Left lung (tissue), 10 donors: Measurements from ENCODE around the gene TAF4B. TPM values are rescaled to one million over a fixed set of nuclear protein-coding genes. Genes with fewer than 3 reads are reported as not detected.
"Not testable (repeated sequence)": the region's sequence is repeated elsewhere in the genome, so short reads cannot be mapped to it uniquely, and the experiment has no call there.

Experiments
- ATAC-seq: fragments of 200-7000 bp; cut with Tn5 transposase; one replicate; pipeline ENCODE4 v1.9.1; 2020; ENCODE audit warnings: moderate library complexity
- DNase-seq, 4 donors: peaks; one replicate each; pipeline ENCODE4 v3.0.0-alpha.2; 2013 to 2020
- H3K27ac ChIP-seq, 2 donors: fragments of 200-600 bp; sonication (generic) in 1 of 2; one replicate each; pipeline versions ENCODE4 v1.5.0 to v1.8.0; 2020 to 2021
- H3K27me3 ChIP-seq, 2 donors: fragments of 200-600 bp; sonication (generic) in 1 of 2; one replicate each; pipeline versions ENCODE4 v1.5.0 to v1.8.0; 2020 to 2021
- H3K36me3 ChIP-seq, 2 donors: fragments of 200-600 bp; sonication (generic) in 1 of 2; one replicate each; pipeline versions ENCODE4 v1.5.0 to v1.8.0; 2020 to 2021
- H3K4me1 ChIP-seq, 2 donors: fragments of 200-600 bp; one replicate each; pipeline ENCODE4 v1.8.0; 2021
- H3K4me3 ChIP-seq, 2 donors: fragments of 200-600 bp; sonication (generic) in 1 of 2; one replicate each; pipeline versions ENCODE4 v1.5.0 to v1.8.0; 2020 to 2021; ENCODE audit warnings: mild to moderate bottlenecking in 1 of 2
- H3K9me3 ChIP-seq, 2 donors: fragments of 200-600 bp; sonication (generic) in 1 of 2; one replicate each; pipeline versions ENCODE4 v1.5.0 to v1.8.0; 2020 to 2021
- CTCF ChIP-seq, 2 donors: fragments of 200-600 bp; sonication (generic) in 1 of 2; IDR thresholded peaks; one replicate each; pipeline versions ENCODE4 v1.5.0 to v1.8.0; 2021; ENCODE audit warnings: antibody characterized with exemption in 2 of 2
- intact Hi-C, 2 donors: fragments of 100-400 bp; cut with DNase I; formaldehyde crosslinking; loops; one replicate each; pipeline versions ENCODE4 v1.11.2 to v1.14.2; 2022
- polyA plus RNA-seq, 6 donors: library from polyadenylated mRNA; unstranded; fragments of 120-200 nt; gene quantifications; one replicate each; pipeline ENCODE4 v1.2.1, GENCODE V29; 2013; ENCODE audit not compliant: insufficient read length in 6 of 6
- total RNA-seq, 2 donors: library from RNA; stranded (reverse); fragmentation: NEBNext Ultra II Directional; extraction: Animal tissue kit (Norgen Biotek cat#: 25700); gene quantifications; one replicate each; pipeline ENCODE4 v1.2.1, GENCODE V29; 2021
- donor health status: DM: no; HTN: yes; CAD: no.
- donor health status: DM: no; HTN: no; CAD: no.

TAF4B gene
- total and polyA plus RNA-seq, 8 donors: 2.2 to 4.7 (median 4.0) TPM

- no peak for ATAC-seq
- Histone ChIP-seq H3K4me3 (no peak overlapping the region), H3K27ac (no peak overlapping the region), H3K4me1 (no peaks in the 10 kb centered on the region), H3K36me3 (no peaks in the 10 kb centered on the region), H3K27me3 (no peaks in the 10 kb centered on the region), H3K9me3 (no peaks in the 10 kb centered on the region)
- intact Hi-C loops: no loop called here
- TF ChIP-seq CTCF (IDR thresholded peaks at IDR 0.05): no peak
- DNase-seq: no peak
These were observed 141.2 kb downstream of the TAF4B start for GRCh38 chr18:26367425-26367824.

- Histone ChIP-seq H3K27me3 (no peaks in the 10 kb centered on the region), H3K4me3 (no peak overlapping the region), H3K36me3 (no peaks in the 10 kb centered on the region), H3K27ac (no peak overlapping the region), H3K9me3 (no peaks in the 10 kb centered on the region), H3K4me1 (no peaks in the 10 kb centered on the region)
- no peak for TF ChIP-seq CTCF (IDR thresholded peaks at IDR 0.05)
- DNase-seq (no peak), ATAC-seq (no peak)
- intact Hi-C loops: no loop called here
These were observed 143.8 kb downstream of the TAF4B start for GRCh38 chr18:26370037-26370436.

- Histone ChIP-seq H3K9me3 (no peaks in the 10 kb centered on the region), H3K36me3 (no peaks in the 10 kb centered on the region), H3K4me1 (no peaks in the 10 kb centered on the region), H3K4me3 (no peak overlapping the region), H3K27ac (no peak overlapping the region), H3K27me3 (no peaks in the 10 kb centered on the region)
- intact Hi-C loops: no loop called here
- DNase-seq (no peak), ATAC-seq (no peak)
- no peak for TF ChIP-seq CTCF (IDR thresholded peaks at IDR 0.05)
These were observed 149.9 kb downstream of the TAF4B start for GRCh38 chr18:26376105-26376504.

- DNase-seq: no peak
- H3K36me3 ChIP-seq: no peaks in the 10 kb centered on the region
- H3K4me3 ChIP-seq: no peak overlapping the region
- ATAC-seq: no peak
- H3K9me3 ChIP-seq: no peaks in the 10 kb centered on the region
- TF ChIP-seq CTCF (IDR thresholded peaks at IDR 0.05): no peak
- intact Hi-C loops: no loop called here
- H3K4me1 ChIP-seq: no peaks in the 10 kb centered on the region
- H3K27me3 ChIP-seq: no peaks in the 10 kb centered on the region
- no peak overlapping the region for H3K27ac ChIP-seq
These were observed 152.5 kb downstream of the TAF4B start for GRCh38 chr18:26378701-26379100.

- ATAC-seq, H3K4me1 ChIP-seq, H3K27ac ChIP-seq, H3K36me3 ChIP-seq, H3K4me3 ChIP-seq, H3K9me3 ChIP-seq, DNase-seq, H3K27me3 ChIP-seq, intact Hi-C loops: not testable (repeated sequence)
These were observed 155.3 kb downstream of the TAF4B start for GRCh38 chr18:26381555-26381954.

- Histone ChIP-seq H3K27ac (no peak overlapping the region), H3K36me3 (no peaks in the 10 kb centered on the region), H3K27me3 (no peaks in the 10 kb centered on the region), H3K9me3 (no peaks in the 10 kb centered on the region), H3K4me1 (no peaks in the 10 kb centered on the region), H3K4me3 (no peak overlapping the region)
- peak; percentile 70 to 72 for TF ChIP-seq CTCF (IDR thresholded peaks at IDR 0.05)
- DNase-seq (peak in 2 of 4 donors; percentile 30 to 48), ATAC-seq (peak; percentile 80)
- intact Hi-C loops: no loop called here
These were observed 157.4 kb downstream of the TAF4B start for GRCh38 chr18:26383454-26384270.
